Measurements from ENCODE around the gene COL6A1. TPM values are rescaled to one million over a fixed set of nuclear protein-coding genes. Genes with fewer than 3 reads are reported as not detected.

COL6A1 gene
- total RNA-seq, 5 donors from 2014 or later (not counting 1 experiment from before 2014, with no cell fraction given) = 4.2 to 25.3 (median 14.6) TPM

GRCh38 chr21:45983649-45983965 is 2.0 kb downstream of the COL6A1 start:
- WGBS (ENCODE audit: insufficient coverage) = 100% methylated on average over 3 of the region's 13 CpGs

GRCh38 chr21:45983981-45984551 is 2.5 kb downstream of the COL6A1 start:
- 95% methylated on average over 38 of the region's 38 CpGs for WGBS (ENCODE audit: insufficient coverage)
- Mint-ChIP-seq H3K9me3 (no peaks in the 10 kb centered on the region), H3K27ac (no peak overlapping the region), H3K27me3 (no peaks in the 10 kb centered on the region), H3K4me1 (peaks cover 2 to 10% (median 10%) of the 10 kb centered on the region in 3 donors), H3K36me3 (no peaks in the 10 kb centered on the region), H3K4me3 (no peak overlapping the region)
- Histone ChIP-seq H3K4me3 (ENCODE audit: control insufficient read depth in 1 of 2, extremely low read depth in 1 of 2, low read length in 1 of 2) (no peak overlapping the region), H3K27ac (ENCODE audit: low read length) (no peak overlapping the region), H3K4me1 (ENCODE audit: control insufficient read depth in 1 of 2, extremely low read depth in 1 of 2, insufficient read depth in 2 of 2, low read length in 2 of 2) (peaks cover 7 to 24% of the 10 kb centered on the region in 2 experiments), H3K36me3 (ENCODE audit: control insufficient read depth in 2 of 2, extremely low read depth in 1 of 2, insufficient read depth in 1 of 2, low read length in 1 of 2) (no peaks in the 10 kb centered on the region), H3K27me3 (replicated peaks in 1 of 2; ENCODE audit: control insufficient read depth in 2 of 2, extremely low read depth in 1 of 2, insufficient read depth in 2 of 2, low read length in 1 of 2) (peaks cover 0 to 34% of the 10 kb centered on the region in 2 experiments), H3K9me3 (no peaks in the 10 kb centered on the region)
- no peak for ATAC-seq (replicated peaks in 1 of 4)
- DNase-seq = peak in 1 of 35 experiments; percentile 2
- CTCF ChIA-PET = no interaction called here
- POLR2A ChIA-PET = no interaction called here

More at GRCh38 chr21:45983649-45983965, 2.0 kb downstream of the COL6A1 start:
- Histone ChIP-seq H3K9me3 (no peaks in the 10 kb centered on the region), H3K27ac (ENCODE audit: low read length) (no peak overlapping the region), H3K4me3 (ENCODE audit: control insufficient read depth in 1 of 2, extremely low read depth in 1 of 2, low read length in 1 of 2) (no peak overlapping the region), H3K36me3 (ENCODE audit: control insufficient read depth in 2 of 2, extremely low read depth in 1 of 2, insufficient read depth in 1 of 2, low read length in 1 of 2) (no peaks in the 10 kb centered on the region), H3K4me1 (ENCODE audit: control insufficient read depth in 1 of 2, extremely low read depth in 1 of 2, insufficient read depth in 2 of 2, low read length in 2 of 2) (peaks cover 7 to 24% of the 10 kb centered on the region in 2 experiments), H3K27me3 (replicated peaks in 1 of 2; ENCODE audit: control insufficient read depth in 2 of 2, extremely low read depth in 1 of 2, insufficient read depth in 2 of 2, low read length in 1 of 2) (peaks cover 0 to 36% of the 10 kb centered on the region in 2 experiments)
- H3K27ac Mint-ChIP-seq = no peak overlapping the region
- no peak overlapping the region for H3K4me3 Mint-ChIP-seq
- POLR2A ChIA-PET = no interaction called here
- DNase-seq = no peak
- H3K9me3 Mint-ChIP-seq = no peaks in the 10 kb centered on the region
- CTCF ChIA-PET = no interaction called here
- no peaks in the 10 kb centered on the region for H3K36me3 Mint-ChIP-seq
- no peaks in the 10 kb centered on the region for H3K27me3 Mint-ChIP-seq
- ATAC-seq (replicated peaks in 1 of 4) = no peak
- peaks cover 4 to 13% (median 10%) of the 10 kb centered on the region in 3 donors for H3K4me1 Mint-ChIP-seq

- DNase-seq (no peak), ATAC-seq (replicated peaks in 1 of 4) (no peak)
- CTCF ChIA-PET = no interaction called here
- Mint-ChIP-seq H3K4me3 (peak overlapping the region in 1 of 3 donors; percentile 5), H3K4me1 (peaks cover 0 to 10% (median 7%) of the 10 kb centered on the region in 3 donors), H3K36me3 (no peaks in the 10 kb centered on the region), H3K27me3 (no peaks in the 10 kb centered on the region), H3K27ac (peak overlapping the region in 1 of 2 donors; percentile 29), H3K9me3 (no peaks in the 10 kb centered on the region)
- H3K36me3 ChIP-seq (ENCODE audit: control insufficient read depth in 2 of 2, extremely low read depth in 1 of 2, insufficient read depth in 1 of 2, low read length in 1 of 2) = no peaks in the 10 kb centered on the region
- peaks cover 7 to 22% of the 10 kb centered on the region in 2 experiments for H3K4me1 ChIP-seq (ENCODE audit: control insufficient read depth in 1 of 2, extremely low read depth in 1 of 2, insufficient read depth in 2 of 2, low read length in 2 of 2)
- peaks cover 0 to 29% of the 10 kb centered on the region in 2 experiments for H3K27me3 ChIP-seq (replicated peaks in 1 of 2; ENCODE audit: control insufficient read depth in 2 of 2, extremely low read depth in 1 of 2, insufficient read depth in 2 of 2, low read length in 1 of 2)
- no peaks in the 10 kb centered on the region for H3K9me3 ChIP-seq
- 85% methylated on average over 3 of the region's 3 CpGs for WGBS (ENCODE audit: insufficient coverage)
- no peak overlapping the region for H3K4me3 ChIP-seq (ENCODE audit: control insufficient read depth in 1 of 2, extremely low read depth in 1 of 2, low read length in 1 of 2)
- no peak overlapping the region for H3K27ac ChIP-seq (ENCODE audit: low read length)
- POLR2A ChIA-PET = no interaction called here
These were observed 3.1 kb downstream of the COL6A1 start for GRCh38 chr21:45984584-45985095.

- peak in 1 of 35 experiments; percentile 3 for DNase-seq
- CTCF ChIA-PET = no interaction called here
- Mint-ChIP-seq H3K4me3 (no peak overlapping the region), H3K27me3 (no peaks in the 10 kb centered on the region), H3K4me1 (peaks cover 0 to 10% (median 7%) of the 10 kb centered on the region in 3 donors), H3K27ac (no peak overlapping the region), H3K36me3 (no peaks in the 10 kb centered on the region), H3K9me3 (no peaks in the 10 kb centered on the region)
- peaks cover 0 to 22% of the 10 kb centered on the region in 2 experiments for H3K27me3 ChIP-seq (replicated peaks in 1 of 2; ENCODE audit: control insufficient read depth in 2 of 2, extremely low read depth in 1 of 2, insufficient read depth in 2 of 2, low read length in 1 of 2)
- no peaks in the 10 kb centered on the region for H3K9me3 ChIP-seq
- WGBS (ENCODE audit: insufficient coverage) = 78% methylated on average over 26 of the region's 37 CpGs
- POLR2A ChIA-PET = no interaction called here
- H3K36me3 ChIP-seq (ENCODE audit: control insufficient read depth in 2 of 2, extremely low read depth in 1 of 2, insufficient read depth in 1 of 2, low read length in 1 of 2) = no peaks in the 10 kb centered on the region
- H3K4me3 ChIP-seq (ENCODE audit: control insufficient read depth in 1 of 2, extremely low read depth in 1 of 2, low read length in 1 of 2) = no peak overlapping the region
- ATAC-seq (replicated peaks in 1 of 4) = no peak
- peaks cover 6 to 21% of the 10 kb centered on the region in 2 experiments for H3K4me1 ChIP-seq (ENCODE audit: control insufficient read depth in 1 of 2, extremely low read depth in 1 of 2, insufficient read depth in 2 of 2, low read length in 2 of 2)
- H3K27ac ChIP-seq (ENCODE audit: low read length) = no peak overlapping the region
These were observed 4.1 kb downstream of the COL6A1 start for GRCh38 chr21:45985471-45986315.

- no peaks in the 10 kb centered on the region for H3K9me3 Mint-ChIP-seq
- Histone ChIP-seq H3K4me1 (ENCODE audit: control insufficient read depth in 1 of 2, extremely low read depth in 1 of 2, insufficient read depth in 2 of 2, low read length in 2 of 2) (peaks cover 2 to 14% of the 10 kb centered on the region in 2 experiments), H3K36me3 (ENCODE audit: control insufficient read depth in 2 of 2, extremely low read depth in 1 of 2, insufficient read depth in 1 of 2, low read length in 1 of 2) (no peaks in the 10 kb centered on the region), H3K27ac (ENCODE audit: low read length) (no peak overlapping the region), H3K4me3 (ENCODE audit: control insufficient read depth in 1 of 2, extremely low read depth in 1 of 2, low read length in 1 of 2) (no peak overlapping the region), H3K27me3 (replicated peaks in 1 of 2; ENCODE audit: control insufficient read depth in 2 of 2, extremely low read depth in 1 of 2, insufficient read depth in 2 of 2, low read length in 1 of 2) (peaks cover 0 to 18% of the 10 kb centered on the region in 2 experiments), H3K9me3 (no peaks in the 10 kb centered on the region)
- H3K4me3 Mint-ChIP-seq = no peak overlapping the region
- H3K4me1 Mint-ChIP-seq = peaks cover 0 to 10% (median 7%) of the 10 kb centered on the region in 3 donors
- no peaks in the 10 kb centered on the region for H3K36me3 Mint-ChIP-seq
- 95% methylated on average over 24 of the region's 36 CpGs for WGBS (ENCODE audit: insufficient coverage)
- ChIA-PET POLR2A (no interaction called here), CTCF (no interaction called here)
- DNase-seq (peak in 1 of 35 experiments; percentile 2), ATAC-seq (replicated peaks in 1 of 4) (no peak)
- no peak overlapping the region for H3K27ac Mint-ChIP-seq
- no peaks in the 10 kb centered on the region for H3K27me3 Mint-ChIP-seq
These were observed 4.9 kb downstream of the COL6A1 start for GRCh38 chr21:45986316-45987051.

- peaks cover 0 to 10% (median 7%) of the 10 kb centered on the region in 3 donors for H3K4me1 Mint-ChIP-seq
- no peaks in the 10 kb centered on the region for H3K36me3 Mint-ChIP-seq
- Histone ChIP-seq H3K4me3 (ENCODE audit: control insufficient read depth in 1 of 2, extremely low read depth in 1 of 2, low read length in 1 of 2) (no peak overlapping the region), H3K27me3 (replicated peaks in 1 of 2; ENCODE audit: control insufficient read depth in 2 of 2, extremely low read depth in 1 of 2, insufficient read depth in 2 of 2, low read length in 1 of 2) (peaks cover 0 to 12% of the 10 kb centered on the region in 2 experiments), H3K9me3 (no peaks in the 10 kb centered on the region), H3K4me1 (ENCODE audit: control insufficient read depth in 1 of 2, extremely low read depth in 1 of 2, insufficient read depth in 2 of 2, low read length in 2 of 2) (peaks cover 0 to 7% of the 10 kb centered on the region in 2 experiments), H3K36me3 (ENCODE audit: control insufficient read depth in 2 of 2, extremely low read depth in 1 of 2, insufficient read depth in 1 of 2, low read length in 1 of 2) (no peaks in the 10 kb centered on the region), H3K27ac (ENCODE audit: low read length) (no peak overlapping the region)
- H3K27me3 Mint-ChIP-seq = no peaks in the 10 kb centered on the region
- ATAC-seq (replicated peaks in 1 of 4) = no peak
- no peaks in the 10 kb centered on the region for H3K9me3 Mint-ChIP-seq
- ChIA-PET CTCF (no interaction called here), POLR2A (no interaction called here)
- DNase-seq = peak in 2 of 35 experiments; percentile 3 to 16
- no peak overlapping the region for H3K4me3 Mint-ChIP-seq
- 86% methylated on average over 25 of the region's 29 CpGs for WGBS (ENCODE audit: insufficient coverage)
- no peak overlapping the region for H3K27ac Mint-ChIP-seq
These were observed 5.6 kb downstream of the COL6A1 start for GRCh38 chr21:45987121-45987711.

Measured in T-cell (primary cell).